RWPE1 (cell line): Measurements from ENCODE around the gene RABGAP1.

Experiments
- CTCF ChIA-PET: fragments of 350-600 bp; sonication (Branson Sonifier 250); formaldehyde crosslinking; extraction: SDS; loops from one replicate; lab custom pipeline; 2021; lab: Yijun Ruan, JAX
- POLR2A ChIA-PET: fragments of 400-600 bp; formaldehyde crosslinking; extraction: SDS; loops from one replicate; lab custom pipeline; 2020; ENCODE audit warnings: antibody characterized with exemption; ENCODE audit not compliant: low non-redundant PET; lab: Yijun Ruan, JAX
- DNase-seq: peaks from one replicate; pipeline ENCODE4 v3.0.0; 2012; ENCODE audit warnings: low spot score
- H3K27ac ChIP-seq: fragments of 450-650 bp; 2 replicates; pipeline ENCODE4 v1.5.1; 2017
- TF ChIP-seq, protein P1 (sequence below): fragments of 450-650 bp; conservative IDR thresholded peaks from 2 replicates; pipeline ENCODE4 v1.5.1; 2017; ENCODE audit warnings: low read depth, mild to moderate bottlenecking

Gene RABGAP1

GRCh38 chr9:123011380-123011779, 70.6 kb downstream of the RABGAP1 start:
- H3K27ac ChIP-seq, result no peak overlapping the region
- TF ChIP-seq, protein P1, sequence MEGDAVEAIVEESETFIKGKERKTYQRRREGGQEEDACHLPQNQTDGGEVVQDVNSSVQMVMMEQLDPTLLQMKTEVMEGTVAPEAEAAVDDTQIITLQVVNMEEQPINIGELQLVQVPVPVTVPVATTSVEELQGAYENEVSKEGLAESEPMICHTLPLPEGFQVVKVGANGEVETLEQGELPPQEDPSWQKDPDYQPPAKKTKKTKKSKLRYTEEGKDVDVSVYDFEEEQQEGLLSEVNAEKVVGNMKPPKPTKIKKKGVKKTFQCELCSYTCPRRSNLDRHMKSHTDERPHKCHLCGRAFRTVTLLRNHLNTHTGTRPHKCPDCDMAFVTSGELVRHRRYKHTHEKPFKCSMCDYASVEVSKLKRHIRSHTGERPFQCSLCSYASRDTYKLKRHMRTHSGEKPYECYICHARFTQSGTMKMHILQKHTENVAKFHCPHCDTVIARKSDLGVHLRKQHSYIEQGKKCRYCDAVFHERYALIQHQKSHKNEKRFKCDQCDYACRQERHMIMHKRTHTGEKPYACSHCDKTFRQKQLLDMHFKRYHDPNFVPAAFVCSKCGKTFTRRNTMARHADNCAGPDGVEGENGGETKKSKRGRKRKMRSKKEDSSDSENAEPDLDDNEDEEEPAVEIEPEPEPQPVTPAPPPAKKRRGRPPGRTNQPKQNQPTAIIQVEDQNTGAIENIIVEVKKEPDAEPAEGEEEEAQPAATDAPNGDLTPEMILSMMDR, result no peak
- POLR2A ChIA-PET, result no interaction called here
- CTCF ChIA-PET, result no interaction called here
- no peak for DNase-seq

DNA sequence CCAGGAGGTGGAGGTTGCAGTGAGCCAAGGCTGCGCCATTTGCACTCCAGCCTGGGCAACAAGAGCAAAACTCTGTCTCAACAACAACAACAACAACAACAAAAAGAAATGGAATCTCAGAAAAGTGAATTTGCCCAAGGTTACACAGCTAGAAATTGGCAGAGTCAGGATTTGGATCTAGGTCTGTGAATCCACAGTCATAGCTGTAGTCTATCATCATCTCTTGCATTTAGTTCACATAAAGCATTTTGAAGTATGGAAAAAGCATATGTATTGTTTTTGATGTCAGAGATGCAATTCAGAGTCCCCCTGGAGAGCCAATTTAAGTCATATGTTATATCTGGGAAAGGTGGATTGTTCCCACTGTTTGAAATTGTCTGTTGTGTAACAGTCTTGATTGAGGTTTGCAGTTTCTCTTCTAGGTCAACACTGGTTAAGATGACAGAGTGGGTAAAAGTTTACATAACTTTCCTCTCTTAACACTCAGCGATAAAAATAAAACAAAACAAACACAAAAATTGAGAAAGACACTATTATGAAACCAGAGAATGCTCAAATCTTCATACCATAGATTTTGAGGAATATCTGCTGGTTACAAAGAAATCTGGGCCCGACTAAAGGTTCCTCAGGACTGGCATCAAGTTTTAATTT, 71.2 kb downstream of the RABGAP1 start:
- TF ChIP-seq, protein P1, result no peak
- CTCF ChIA-PET, result no interaction called here

DNA sequence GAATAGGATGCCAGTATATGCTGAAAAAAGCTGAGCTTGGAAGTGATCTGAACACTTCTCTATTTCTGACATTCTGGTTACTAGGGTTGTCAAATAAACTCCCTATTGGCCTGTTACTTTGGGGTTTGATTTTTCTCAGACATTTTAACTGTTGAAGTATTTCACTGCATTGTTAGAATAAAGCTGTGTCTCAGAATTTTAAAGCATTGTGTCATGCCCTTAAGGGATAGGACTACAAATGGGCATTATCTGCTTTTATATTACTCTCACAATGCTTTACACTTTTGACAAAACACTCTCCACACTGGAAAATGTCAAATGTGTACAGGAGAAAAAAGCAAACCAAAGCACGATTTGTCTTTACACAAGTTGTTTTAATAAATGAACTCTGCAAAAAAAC, 75.8 kb downstream of the RABGAP1 start:
- no peak for DNase-seq
- POLR2A ChIA-PET, result no interaction called here
- TF ChIP-seq, protein P1, result no peak
- CTCF ChIA-PET, result no interaction called here
- H3K27ac ChIP-seq, result no peak overlapping the region

More for the DNA sequence above, 71.2 kb downstream of the RABGAP1 start:
- H3K27ac ChIP-seq, result no peak overlapping the region
- POLR2A ChIA-PET, result no interaction called here
- DNase-seq, result no peak

DNA sequence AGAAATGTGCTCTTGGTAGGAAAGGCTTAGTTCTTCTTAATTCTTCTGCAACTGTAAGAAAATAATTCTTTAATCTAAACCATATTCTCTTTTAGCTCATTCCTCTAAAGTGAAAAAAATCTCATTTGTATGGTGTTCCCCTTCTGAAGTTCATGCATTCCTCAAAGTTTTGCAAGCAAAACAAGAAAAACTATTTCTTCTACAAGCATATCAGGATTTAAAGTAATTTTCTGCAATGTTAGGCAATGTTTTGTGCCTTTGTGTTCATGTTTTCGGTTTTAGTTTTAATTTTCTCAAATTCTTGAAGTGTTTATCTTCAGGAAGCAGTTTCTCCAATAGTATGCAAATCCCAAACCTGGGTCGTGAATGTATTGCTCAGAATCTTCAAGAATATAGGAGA, 80.0 kb downstream of the RABGAP1 start:
- no peak for DNase-seq
- no peak overlapping the region for H3K27ac ChIP-seq
- TF ChIP-seq, protein P1, result no peak
- ChIA-PET POLR2A (no interaction called here), CTCF (interaction anchor here (0.6 to 2.2 kb wide), 2 partner anchors 22 to 329 kb away, joined by 4 to 5 read pairs; no protein-coding TSS in a partner anchor)

- ChIA-PET POLR2A (no interaction called here), CTCF (no interaction called here)
- H3K27ac ChIP-seq, result no peak overlapping the region
- DNase-seq, result no peak
- TF ChIP-seq, protein P1, result no peak
Observed at GRCh38 chr9:123026425-123026824, 85.6 kb downstream of the RABGAP1 start.

DNA sequence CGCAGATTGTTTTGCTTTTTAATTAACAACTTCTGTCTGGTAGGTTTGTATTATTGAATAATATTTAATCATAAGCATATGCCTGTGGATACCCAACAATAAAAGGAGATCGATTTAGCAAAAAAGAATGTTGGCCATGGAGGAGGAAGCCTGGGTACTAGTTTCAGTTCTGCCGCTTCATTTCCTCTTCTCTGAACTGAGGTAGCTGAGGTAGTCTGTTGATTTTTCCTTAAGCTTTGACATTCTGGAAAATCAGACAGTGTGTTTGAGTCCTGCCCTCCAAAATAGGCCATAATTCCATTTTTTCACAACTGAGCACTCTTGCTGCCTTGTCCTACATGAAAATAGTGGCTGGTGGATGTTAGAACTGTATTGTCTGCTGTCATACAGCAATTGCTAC, 86.7 kb downstream of the RABGAP1 start:
- POLR2A ChIA-PET, result no interaction called here
- CTCF ChIA-PET, result no interaction called here
- TF ChIP-seq, protein P1, result no peak
- no peak for DNase-seq
- H3K27ac ChIP-seq, result no peak overlapping the region
